Measurements from ENCODE around the gene USH1C. TPM values are rescaled to one million over a fixed set of nuclear protein-coding genes. Genes with fewer than 3 reads are reported as not detected.
A peak's percentile ranks its signal among the peaks of the same experiment; 100 is the strongest.

USH1C gene
- polyA plus RNA-seq, 3 donors, result not detected

GRCh38 chr11:17532784-17533183 lies 11.4 kb downstream of the USH1C start:
- H3K9me3 ChIP-seq (replicated peaks in 1 of 2; ENCODE audit: control insufficient read depth in 1 of 2, insufficient read depth in 1 of 2, low read length in 2 of 2), result no peaks in the 10 kb centered on the region
- intact Hi-C loops (cut with micrococcal nuclease), result no loop called here
- H3K36me3 ChIP-seq (replicated peaks in 1 of 2; ENCODE audit: control insufficient read depth in 1 of 2, insufficient read depth in 2 of 2, low read length in 2 of 2), result no peaks in the 10 kb centered on the region
- H3K4me1 ChIP-seq (ENCODE audit: control insufficient read depth in 1 of 2, insufficient read depth in 2 of 2, low read length in 2 of 2), result no peaks in the 10 kb centered on the region
- no peaks in the 10 kb centered on the region for H3K4me1 Mint-ChIP-seq
- H3K9ac ChIP-seq (ENCODE audit: insufficient read depth, low read length, poor library complexity, severe bottlenecking), result no peak overlapping the region
- H3K79me2 ChIP-seq (ENCODE audit: insufficient read depth, low read length), result no peaks in the 10 kb centered on the region
- no peaks in the 10 kb centered on the region for H3K36me3 Mint-ChIP-seq
- no peak overlapping the region for H3K4me3 ChIP-seq (replicated peaks in 1 of 3; ENCODE audit: low read depth in 2 of 3, low read length in 3 of 3)
- H2AFZ ChIP-seq (ENCODE audit: insufficient read depth, low read depth, low read length, poor library complexity, severe bottlenecking), result no peak overlapping the region
- H3K27ac ChIP-seq (ENCODE audit: low read depth in 1 of 2, low read length in 2 of 2), result no peak overlapping the region
- TF ChIP-seq, protein P1, sequence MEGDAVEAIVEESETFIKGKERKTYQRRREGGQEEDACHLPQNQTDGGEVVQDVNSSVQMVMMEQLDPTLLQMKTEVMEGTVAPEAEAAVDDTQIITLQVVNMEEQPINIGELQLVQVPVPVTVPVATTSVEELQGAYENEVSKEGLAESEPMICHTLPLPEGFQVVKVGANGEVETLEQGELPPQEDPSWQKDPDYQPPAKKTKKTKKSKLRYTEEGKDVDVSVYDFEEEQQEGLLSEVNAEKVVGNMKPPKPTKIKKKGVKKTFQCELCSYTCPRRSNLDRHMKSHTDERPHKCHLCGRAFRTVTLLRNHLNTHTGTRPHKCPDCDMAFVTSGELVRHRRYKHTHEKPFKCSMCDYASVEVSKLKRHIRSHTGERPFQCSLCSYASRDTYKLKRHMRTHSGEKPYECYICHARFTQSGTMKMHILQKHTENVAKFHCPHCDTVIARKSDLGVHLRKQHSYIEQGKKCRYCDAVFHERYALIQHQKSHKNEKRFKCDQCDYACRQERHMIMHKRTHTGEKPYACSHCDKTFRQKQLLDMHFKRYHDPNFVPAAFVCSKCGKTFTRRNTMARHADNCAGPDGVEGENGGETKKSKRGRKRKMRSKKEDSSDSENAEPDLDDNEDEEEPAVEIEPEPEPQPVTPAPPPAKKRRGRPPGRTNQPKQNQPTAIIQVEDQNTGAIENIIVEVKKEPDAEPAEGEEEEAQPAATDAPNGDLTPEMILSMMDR (IDR thresholded peaks at IDR 0.05), result no peak
- no peak for DNase-seq
- peaks cover 2 to 8% (median 4%) of the 10 kb centered on the region in 3 donors for H3K27me3 Mint-ChIP-seq (ENCODE audit: low read depth in 3 of 3)
- H3K9me3 Mint-ChIP-seq, result no peaks in the 10 kb centered on the region
- H3K4me3 Mint-ChIP-seq, result no peak overlapping the region
- H3K4me2 ChIP-seq (replicated peaks; ENCODE audit: extremely low read depth, low read length, poor library complexity, severe bottlenecking), result no peak overlapping the region
- H3K27ac Mint-ChIP-seq, result no peak overlapping the region
- no peaks in the 10 kb centered on the region for H4K20me1 ChIP-seq (ENCODE audit: insufficient read depth, low read length)
- H3K27me3 ChIP-seq (ENCODE audit: control insufficient read depth in 2 of 2, insufficient read depth in 2 of 2, low read length in 2 of 2), result no peaks in the 10 kb centered on the region
- 40% methylated on average over 1 of the region's 2 CpGs for WGBS (ENCODE audit: insufficient coverage)

- no peaks in the 10 kb centered on the region for H3K4me1 ChIP-seq (ENCODE audit: control insufficient read depth in 1 of 2, insufficient read depth in 2 of 2, low read length in 2 of 2)
- H3K27me3 ChIP-seq (ENCODE audit: control insufficient read depth in 2 of 2, insufficient read depth in 2 of 2, low read length in 2 of 2), result no peaks in the 10 kb centered on the region
- no peak overlapping the region for H3K9ac ChIP-seq (ENCODE audit: insufficient read depth, low read length, poor library complexity, severe bottlenecking)
- no peak overlapping the region for H3K4me3 Mint-ChIP-seq
- intact Hi-C loops (cut with micrococcal nuclease), result no loop called here
- no peaks in the 10 kb centered on the region for H3K4me1 Mint-ChIP-seq
- no peaks in the 10 kb centered on the region for H3K79me2 ChIP-seq (ENCODE audit: insufficient read depth, low read length)
- H4K20me1 ChIP-seq (ENCODE audit: insufficient read depth, low read length), result no peaks in the 10 kb centered on the region
- no peaks in the 10 kb centered on the region for H3K9me3 Mint-ChIP-seq
- H3K27me3 Mint-ChIP-seq (ENCODE audit: low read depth in 3 of 3), result peaks cover 2 to 4% (median 3%) of the 10 kb centered on the region in 3 donors
- no peaks in the 10 kb centered on the region for H3K36me3 Mint-ChIP-seq
- 76% methylated on average over 3 of the region's 6 CpGs for WGBS (ENCODE audit: insufficient coverage)
- no peak overlapping the region for H3K4me2 ChIP-seq (replicated peaks; ENCODE audit: extremely low read depth, low read length, poor library complexity, severe bottlenecking)
- H3K4me3 ChIP-seq (replicated peaks in 1 of 3; ENCODE audit: low read depth in 2 of 3, low read length in 3 of 3), result no peak overlapping the region
- no peak for DNase-seq
- H3K36me3 ChIP-seq (replicated peaks in 1 of 2; ENCODE audit: control insufficient read depth in 1 of 2, insufficient read depth in 2 of 2, low read length in 2 of 2), result no peaks in the 10 kb centered on the region
- H3K9me3 ChIP-seq (replicated peaks in 1 of 2; ENCODE audit: control insufficient read depth in 1 of 2, insufficient read depth in 1 of 2, low read length in 2 of 2), result no peaks in the 10 kb centered on the region
- TF ChIP-seq, protein P1 (IDR thresholded peaks at IDR 0.05), result no peak
- no peak overlapping the region for H2AFZ ChIP-seq (ENCODE audit: insufficient read depth, low read depth, low read length, poor library complexity, severe bottlenecking)
- no peak overlapping the region for H3K27ac ChIP-seq (ENCODE audit: low read depth in 1 of 2, low read length in 2 of 2)
- peak overlapping the region in 1 of 7 donors; percentile 40 for H3K27ac Mint-ChIP-seq
Measured at GRCh38 chr11:17531636-17532113, 12.5 kb downstream of the USH1C start.

Measured in CD14-positive monocyte (primary cell).